Large intestine (tissue), 3 donors: ENCODE measurements around the gene GRIK3. TPM values are rescaled to one million over a fixed set of nuclear protein-coding genes. Genes with fewer than 3 reads are reported as not detected.

ENCODE experiments used
- DNase-seq, 2 donors: peaks; one replicate each; pipeline versions ENCODE4 v3.0.0 to v3.0.0-alpha.2; 2013
- H3K27ac ChIP-seq: one replicate; pipeline ENCODE4 v1.5.1; 2013; ENCODE audit warnings: low read length
- H3K27me3 ChIP-seq: 2 replicates; pipeline ENCODE4 v1.6.1; 2013; ENCODE audit warnings: low read length; ENCODE audit not compliant: control insufficient read depth, insufficient read depth
- H3K36me3 ChIP-seq: 2 replicates; pipeline ENCODE4 v1.6.1; 2013; ENCODE audit warnings: low read length; ENCODE audit not compliant: control insufficient read depth, insufficient read depth
- H3K4me1 ChIP-seq: one replicate; pipeline ENCODE4 v1.6.1; 2013; ENCODE audit warnings: low read length; ENCODE audit not compliant: control insufficient read depth, insufficient read depth
- H3K4me3 ChIP-seq: one replicate; pipeline ENCODE4 v1.5.1; 2013; ENCODE audit warnings: low read length
- H3K9me3 ChIP-seq: one replicate; pipeline ENCODE4 v1.6.1; 2013; ENCODE audit warnings: mild to moderate bottlenecking, low read depth, low read length, moderate library complexity; ENCODE audit not compliant: control insufficient read depth
- WGBS: methylation state at CpG from one replicate; pipeline ENCODE4 v1.1.5; 2013; ENCODE audit warnings: low lambda C conversion rate; ENCODE audit not compliant: insufficient coverage; 5-methylcytosine and 5-hydroxymethylcytosine counted together
- polyA plus RNA-seq: library from polyadenylated mRNA; unstranded; fragments of 120-200 nt; gene quantifications from one replicate; pipeline ENCODE4 v1.2.1, GENCODE V29; 2013

Gene GRIK3
- polyA plus RNA-seq, 1 donor: 4.5 TPM

DNA sequence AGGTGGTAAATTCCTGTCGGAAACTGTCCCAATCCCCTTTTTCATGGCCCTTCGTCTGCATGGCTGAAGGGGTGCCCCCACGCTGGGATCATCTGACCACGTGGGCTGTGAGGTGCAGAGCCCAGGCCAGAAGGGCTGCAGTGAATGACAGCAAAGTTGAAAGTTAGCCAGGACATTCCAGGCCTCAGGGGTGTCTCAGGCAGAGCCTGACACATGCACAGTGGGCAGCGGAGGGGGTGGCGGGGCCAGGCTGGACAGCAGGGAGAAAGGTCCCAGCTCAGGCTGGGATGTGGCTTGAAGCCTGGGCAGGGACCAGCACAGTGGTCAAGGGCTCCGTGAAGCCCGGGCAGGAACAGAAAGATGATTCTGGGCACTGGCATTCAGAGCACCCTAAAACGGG lies 49.6 kb downstream of the GRIK3 start:
- Histone ChIP-seq H3K36me3 (no peaks in the 10 kb centered on the region), H3K27me3 (peaks cover 6% of the 10 kb centered on the region), H3K27ac (no peak overlapping the region), H3K9me3 (no peaks in the 10 kb centered on the region), H3K4me3 (no peak overlapping the region), H3K4me1 (no peaks in the 10 kb centered on the region)
- WGBS: no CpG with 5 or more reads among the region's 9 CpGs
- no peak for DNase-seq

GRCh38 chr1:36984026-36984425 lies 50.3 kb downstream of the GRIK3 start:
- Histone ChIP-seq H3K4me1 (no peaks in the 10 kb centered on the region), H3K4me3 (no peak overlapping the region), H3K36me3 (no peaks in the 10 kb centered on the region), H3K27ac (no peak overlapping the region), H3K27me3 (peaks cover 2% of the 10 kb centered on the region), H3K9me3 (no peaks in the 10 kb centered on the region)
- DNase-seq: no peak
- no CpG with 5 or more reads among the region's 6 CpGs for WGBS

DNA sequence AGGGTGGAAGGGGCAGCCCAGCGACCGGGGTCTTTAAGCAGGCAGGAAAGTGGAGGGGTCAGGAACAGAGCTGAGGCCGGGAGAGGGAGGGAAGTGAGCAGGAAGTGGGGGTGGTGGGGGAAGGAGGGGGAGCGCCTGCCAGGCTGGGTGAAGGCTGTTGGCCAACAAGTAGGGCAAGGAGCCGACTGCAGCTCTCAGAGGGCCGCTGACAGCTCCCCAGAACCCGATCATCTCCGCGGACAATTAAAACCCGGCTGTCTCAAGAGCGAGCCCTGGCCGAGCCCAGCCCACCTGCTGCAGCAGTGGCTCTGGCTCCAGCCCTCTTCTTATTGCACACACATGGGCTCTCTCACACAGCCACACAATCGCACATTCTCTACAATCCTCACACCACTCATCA lies 51.6 kb downstream of the GRIK3 start:
- no peaks in the 10 kb centered on the region for H3K9me3 ChIP-seq
- WGBS: no CpG with 5 or more reads among the region's 13 CpGs
- no peak for DNase-seq
- H3K36me3 ChIP-seq: no peaks in the 10 kb centered on the region
- no peaks in the 10 kb centered on the region for H3K4me1 ChIP-seq
- no peaks in the 10 kb centered on the region for H3K27me3 ChIP-seq
- H3K27ac ChIP-seq: no peak overlapping the region
- H3K4me3 ChIP-seq: no peak overlapping the region

DNA sequence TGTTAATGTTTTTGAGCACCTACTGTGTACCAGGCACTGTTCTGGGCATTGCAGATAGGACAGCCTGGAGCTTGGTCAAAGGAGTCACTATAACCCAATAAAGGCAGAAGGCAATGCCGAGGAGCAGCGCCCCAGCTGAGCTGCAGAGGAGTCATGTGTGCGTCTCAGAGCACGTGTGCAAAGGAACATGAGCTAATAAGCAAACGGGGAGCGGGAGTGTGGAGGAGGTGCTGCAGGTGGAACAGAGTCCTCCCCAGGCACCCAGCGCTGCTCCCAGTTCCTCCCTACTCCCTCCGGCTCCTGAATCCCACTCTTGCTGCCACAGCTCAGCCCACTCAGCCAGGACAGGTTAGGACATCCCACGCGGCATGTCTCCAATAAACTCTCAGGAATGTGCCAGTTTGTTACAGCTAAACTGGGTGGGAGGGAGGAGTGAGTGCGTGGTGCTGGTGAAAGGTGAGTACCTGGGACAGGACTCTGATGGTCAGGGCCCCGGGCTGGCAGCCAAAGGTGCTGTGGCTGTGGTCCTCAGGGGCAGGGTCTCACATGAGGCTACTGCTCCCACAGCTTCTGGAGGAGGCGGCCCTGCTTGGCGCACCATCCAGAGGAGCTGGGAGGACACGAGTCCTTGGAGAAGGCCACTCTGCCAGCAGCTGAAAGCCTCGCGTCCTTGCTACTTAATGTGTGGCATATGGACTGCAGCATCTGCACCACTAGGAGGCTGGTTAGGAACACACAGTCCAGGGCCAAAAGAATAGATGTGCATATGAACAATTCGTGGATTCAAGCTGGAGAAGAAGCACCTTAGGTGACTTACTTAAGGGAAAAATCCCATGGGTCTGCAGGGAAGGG lies 52.3 kb downstream of the GRIK3 start:
- Histone ChIP-seq H3K9me3 (no peaks in the 10 kb centered on the region), H3K27ac (no peak overlapping the region), H3K4me1 (no peaks in the 10 kb centered on the region), H3K36me3 (no peaks in the 10 kb centered on the region), H3K27me3 (no peaks in the 10 kb centered on the region), H3K4me3 (no peak overlapping the region)
- no CpG with 5 or more reads among the region's 18 CpGs for WGBS
- DNase-seq: no peak

- DNase-seq: no peak
- WGBS: no CpG with 5 or more reads among the region's 2 CpGs
- Histone ChIP-seq H3K36me3 (no peaks in the 10 kb centered on the region), H3K27ac (no peak overlapping the region), H3K4me1 (no peaks in the 10 kb centered on the region), H3K9me3 (no peaks in the 10 kb centered on the region), H3K4me3 (no peak overlapping the region), H3K27me3 (no peaks in the 10 kb centered on the region)
Observed at GRCh38 chr1:36981126-36981525, 53.2 kb downstream of the GRIK3 start.

- no peak overlapping the region for H3K27ac ChIP-seq
- DNase-seq: no peak
- H3K27me3 ChIP-seq: no peaks in the 10 kb centered on the region
- no CpG with 5 or more reads among the region's 9 CpGs for WGBS
- no peaks in the 10 kb centered on the region for H3K9me3 ChIP-seq
- H3K4me1 ChIP-seq: no peaks in the 10 kb centered on the region
- H3K4me3 ChIP-seq: no peak overlapping the region
- no peaks in the 10 kb centered on the region for H3K36me3 ChIP-seq
Observed at GRCh38 chr1:36977731-36978406, 56.4 kb downstream of the GRIK3 start.

- 44% methylated on average over 2 of the region's 5 CpGs for WGBS
- no peaks in the 10 kb centered on the region for H3K4me1 ChIP-seq
- no peak for DNase-seq
Observed at GRCh38 chr1:36975642-36976041, 58.7 kb downstream of the GRIK3 start.

GRCh38 chr1:36973056-36973455 lies 61.3 kb downstream of the GRIK3 start:
- H3K27me3 ChIP-seq: no peaks in the 10 kb centered on the region
- H3K4me1 ChIP-seq: no peaks in the 10 kb centered on the region
- H3K4me3 ChIP-seq: no peak overlapping the region
- no CpG with 5 or more reads among the region's 4 CpGs for WGBS
- no peak overlapping the region for H3K27ac ChIP-seq
- DNase-seq: no peak
- no peaks in the 10 kb centered on the region for H3K9me3 ChIP-seq
- H3K36me3 ChIP-seq: no peaks in the 10 kb centered on the region

More at GRCh38 chr1:36975642-36976041, 58.7 kb downstream of the GRIK3 start:
- Histone ChIP-seq H3K27me3 (no peaks in the 10 kb centered on the region), H3K36me3 (no peaks in the 10 kb centered on the region), H3K27ac (no peak overlapping the region), H3K9me3 (no peaks in the 10 kb centered on the region), H3K4me3 (no peak overlapping the region)

- no peak for DNase-seq
- Histone ChIP-seq H3K4me1 (no peaks in the 10 kb centered on the region), H3K36me3 (no peaks in the 10 kb centered on the region), H3K9me3 (no peaks in the 10 kb centered on the region), H3K4me3 (no peak overlapping the region), H3K27ac (no peak overlapping the region), H3K27me3 (no peaks in the 10 kb centered on the region)
- no CpG with 5 or more reads among the region's 14 CpGs for WGBS
Observed at GRCh38 chr1:36971852-36972618, 62.3 kb downstream of the GRIK3 start.

- Histone ChIP-seq H3K9me3 (no peaks in the 10 kb centered on the region), H3K4me3 (no peak overlapping the region), H3K36me3 (no peaks in the 10 kb centered on the region), H3K4me1 (no peaks in the 10 kb centered on the region), H3K27ac (no peak overlapping the region), H3K27me3 (no peaks in the 10 kb centered on the region)
- WGBS: no CpG with 5 or more reads among the region's 3 CpGs
- DNase-seq: no peak
Observed at GRCh38 chr1:36968730-36969129, 65.6 kb downstream of the GRIK3 start.
